H9 (cell line): ENCODE measurements around the gene NACA. TPM values are rescaled to one million over a fixed set of nuclear protein-coding genes. Genes with fewer than 3 reads are reported as not detected.

Experiments used
- DNase-seq: peaks from one replicate; pipeline ENCODE4 v3.0.0-alpha.2; 2017
- H2AFZ ChIP-seq: one replicate; pipeline ENCODE4 v1.6.1; 2013; ENCODE audit warnings: mild to moderate bottlenecking, low read length, control low read depth, moderate library complexity
- H2AK5ac ChIP-seq: 2 replicates; pipeline ENCODE4 v1.6.1; 2013; ENCODE audit warnings: low read length, control low read depth, mixed read lengths; ENCODE audit not compliant: insufficient read length
- H2BK120ac ChIP-seq: one replicate; pipeline ENCODE4 v1.6.1; 2013; ENCODE audit warnings: low read depth, mild to moderate bottlenecking, low read length, control low read depth, inconsistent platforms; ENCODE audit not compliant: poor library complexity, severe bottlenecking
- H2BK12ac ChIP-seq: 2 replicates; pipeline ENCODE4 v1.6.1; 2013; ENCODE audit warnings: low read length, control low read depth, mixed read lengths, low read depth; ENCODE audit not compliant: insufficient read length
- H2BK15ac ChIP-seq: 2 replicates; pipeline ENCODE4 v1.6.1; 2013; ENCODE audit warnings: low read depth, low read length, control low read depth
- H2BK20ac ChIP-seq: one replicate; pipeline ENCODE4 v1.6.1; 2013; ENCODE audit warnings: low read depth, mild to moderate bottlenecking, low read length, control low read depth, inconsistent platforms; ENCODE audit not compliant: poor library complexity, severe bottlenecking
- H2BK5ac ChIP-seq: 2 replicates; pipeline ENCODE4 v1.6.1; 2013; ENCODE audit warnings: low read length, control low read depth, mixed read lengths; ENCODE audit not compliant: insufficient read length
- H3K14ac ChIP-seq: 2 replicates; pipeline ENCODE4 v1.6.1; 2013; ENCODE audit warnings: low read length, control low read depth; ENCODE audit not compliant: insufficient read depth
- H3K18ac ChIP-seq: 2 replicates; pipeline ENCODE4 v1.6.1; 2013; ENCODE audit warnings: low read depth, mild to moderate bottlenecking, mixed read lengths, low read length, control low read depth; ENCODE audit not compliant: insufficient read length
- H3K23ac ChIP-seq: 2 replicates; pipeline ENCODE4 v1.6.1; 2013; ENCODE audit warnings: low read length, control low read depth, mixed read lengths, low read depth; ENCODE audit not compliant: insufficient read length
- H3K23me2 ChIP-seq: 2 replicates; pipeline ENCODE4 v1.6.1; 2013; ENCODE audit warnings: low read depth, mild to moderate bottlenecking, mixed read lengths, low read length, control low read depth; ENCODE audit not compliant: insufficient read length, poor library complexity, severe bottlenecking
- H3K27ac ChIP-seq: 2 replicates; pipeline ENCODE4 v1.5.1; 2013; ENCODE audit warnings: low read length, control low read depth, mixed read lengths, low read depth; ENCODE audit not compliant: insufficient read length
- H3K27me3 ChIP-seq: 2 replicates; pipeline ENCODE4 v1.6.1; 2013; ENCODE audit warnings: low read length, control low read depth, inconsistent platforms; ENCODE audit not compliant: insufficient read depth
- H3K4ac ChIP-seq: 2 replicates; pipeline ENCODE4 v1.6.1; 2013; ENCODE audit warnings: low read depth, mild to moderate bottlenecking, control low read depth, inconsistent platforms, low read length, moderate library complexity
- H3K4me1 ChIP-seq: 2 replicates; pipeline ENCODE4 v1.6.1; 2013; ENCODE audit warnings: low read length, control low read depth, inconsistent platforms; ENCODE audit not compliant: insufficient read depth
- H3K4me2 ChIP-seq: 2 replicates; pipeline ENCODE4 v1.6.1; 2013; ENCODE audit warnings: low read length, control low read depth, mixed read lengths; ENCODE audit not compliant: insufficient read length, insufficient read depth
- H3K56ac ChIP-seq: 2 replicates; pipeline ENCODE4 v1.6.1; 2013; ENCODE audit warnings: low read depth, mild to moderate bottlenecking, mixed read lengths, low read length, control low read depth; ENCODE audit not compliant: insufficient read length
- H3K79me1 ChIP-seq: 2 replicates; pipeline ENCODE4 v1.6.1; 2013; ENCODE audit warnings: low read depth, mild to moderate bottlenecking, moderate library complexity, low read length, control low read depth, inconsistent platforms; ENCODE audit not compliant: insufficient read depth, poor library complexity, severe bottlenecking
- H3K79me2 ChIP-seq: 2 replicates; pipeline ENCODE4 v1.6.1; 2013; ENCODE audit warnings: low read length, control low read depth, inconsistent platforms; ENCODE audit not compliant: insufficient read depth
- H3K9ac ChIP-seq: 2 replicates; pipeline ENCODE4 v1.6.1; 2013; ENCODE audit warnings: low read length, control low read depth, mixed read lengths; ENCODE audit not compliant: insufficient read length; ENCODE audit errors: extremely low read depth
- H3K9me3 ChIP-seq: one replicate; pipeline ENCODE4 v1.6.1; 2013; ENCODE audit warnings: low read depth, low read length, inconsistent platforms; ENCODE audit not compliant: control insufficient read depth
- H3T11ph ChIP-seq: one replicate; pipeline ENCODE4 v1.6.1; 2013; ENCODE audit warnings: mild to moderate bottlenecking, low read length, control low read depth, inconsistent platforms
- H4K20me1 ChIP-seq: one replicate; pipeline ENCODE4 v1.6.1; 2013; ENCODE audit not compliant: control insufficient read depth, insufficient read length, insufficient read depth
- H4K5ac ChIP-seq: 2 replicates; pipeline ENCODE4 v1.6.1; 2013; ENCODE audit warnings: low read depth, mild to moderate bottlenecking, mixed read lengths, low read length, control low read depth; ENCODE audit not compliant: insufficient read length
- H4K8ac ChIP-seq: replicated peaks from 2 replicates; pipeline ENCODE4 v1.6.1; 2013; ENCODE audit warnings: low read length, control low read depth, mixed read lengths, low read depth; ENCODE audit not compliant: insufficient read length
- H4K91ac ChIP-seq: 2 replicates; pipeline ENCODE4 v1.6.1; 2013; ENCODE audit warnings: low read depth, mild to moderate bottlenecking, moderate library complexity, mixed read lengths, low read length, control low read depth; ENCODE audit not compliant: insufficient read length
- H3K27ac Mint-ChIP-seq, 3 experiments: 2 replicates in 2 of 3; 3 replicates in 1 of 3; pipeline ENCODE4 v1.8.0; 2020 to 2021; ENCODE audit warnings: mixed read lengths in 3 of 3, mild to moderate bottlenecking in 1 of 3, moderate library complexity in 1 of 3
- H3K27me3 Mint-ChIP-seq: 2 replicates; pipeline ENCODE4 v1.8.0; 2021; ENCODE audit warnings: low read depth, mild to moderate bottlenecking, moderate library complexity, mixed read lengths
- H3K36me3 Mint-ChIP-seq, 3 experiments: 2 replicates in 2 of 3; 3 replicates in 1 of 3; pipeline ENCODE4 v1.8.0; 2020 to 2021; ENCODE audit warnings: low read depth in 3 of 3, mixed read lengths in 3 of 3; ENCODE audit not compliant: insufficient read depth in 1 of 3
- H3K4me1 Mint-ChIP-seq, 2 experiments: 2 replicates each; pipeline ENCODE4 v1.8.0; 2020; ENCODE audit warnings: mixed read lengths in 2 of 2
- H3K4me3 Mint-ChIP-seq, 2 experiments: 2 replicates in 1 of 2; 3 replicates in 1 of 2; pipeline ENCODE4 v1.8.0; 2020 to 2021; ENCODE audit warnings: mild to moderate bottlenecking in 2 of 2, mixed read lengths in 2 of 2, moderate library complexity in 1 of 2
- H3K9me3 Mint-ChIP-seq, 2 experiments: 2 replicates in 1 of 2; 3 replicates in 1 of 2; pipeline ENCODE4 v1.8.0; 2020; ENCODE audit warnings: mild to moderate bottlenecking in 2 of 2, mixed read lengths in 2 of 2, moderate library complexity in 1 of 2
- WGBS: extraction: QIAGEN DNeasy Blood & Tissue Kit; methylation state at CpG from one replicate; pipeline ENCODE4 v1.1.7; 2013; ENCODE audit warnings: missing lambda C conversion rate, low lambda C conversion rate, mixed read lengths; ENCODE audit not compliant: insufficient read length; ENCODE audit errors: extremely low coverage; 5-methylcytosine and 5-hydroxymethylcytosine counted together
- total RNA-seq: library from RNA; stranded (reverse); gene quantifications from 2 replicates; pipeline ENCODE4 v1.2.1, GENCODE V29; 2021
- TF ChIP-seq, protein P1 (sequence below): fragments of 200-600 bp; sonication (generic); conservative IDR thresholded peaks from 3 replicates; pipeline ENCODE4 v1.8.0; 2021; ENCODE audit warnings: antibody characterized with exemption, mild to moderate bottlenecking

NACA gene
- total RNA-seq, 1 experiment from 2014 or later: 1,204 TPM

DNA sequence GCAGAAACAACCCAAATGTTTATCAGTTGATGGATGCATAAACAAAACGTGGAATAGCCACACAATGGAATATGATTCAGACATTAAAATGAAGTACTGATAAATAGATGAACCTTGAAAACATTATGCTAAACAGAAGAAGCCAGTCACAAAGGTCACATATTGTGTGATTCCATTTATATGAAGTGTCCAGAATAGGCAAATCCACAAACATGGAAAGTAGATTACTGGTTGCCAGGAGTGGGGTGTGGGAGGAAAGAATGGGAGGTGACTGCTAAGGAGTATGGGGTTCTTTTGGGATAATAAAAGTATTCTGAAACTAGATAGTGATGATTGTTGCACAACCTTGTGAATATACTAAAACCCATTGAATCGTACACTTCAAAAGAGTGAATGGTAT lies 36.7 kb upstream of the NACA start:
- H3K23ac ChIP-seq: no peak overlapping the region
- no peaks in the 10 kb centered on the region for H4K20me1 ChIP-seq
- DNase-seq: no peak
- no peak overlapping the region for H3K9ac ChIP-seq
- no peak overlapping the region for H4K8ac ChIP-seq
- peaks cover 2% of the 10 kb centered on the region; the same call in 1 of the 2 replicates for H3K4me1 ChIP-seq
- H3K27ac Mint-ChIP-seq: no peak overlapping the region
- peaks cover 15 to 23% of the 10 kb centered on the region in 2 experiments for H3K4me1 Mint-ChIP-seq
- no CpG with 5 or more reads among the region's 2 CpGs for WGBS
- no peak overlapping the region for H3K56ac ChIP-seq
- no peaks in the 10 kb centered on the region for H3K27me3 ChIP-seq
- peaks cover 3 to 8% (median 6%) of the 10 kb centered on the region in 3 experiments; a peak in 5 of 7 replicates for H3K36me3 Mint-ChIP-seq
- no peaks in the 10 kb centered on the region for H3K79me1 ChIP-seq
- no peak overlapping the region for H2AK5ac ChIP-seq
- no peaks in the 10 kb centered on the region for H3K27me3 Mint-ChIP-seq
- no peak overlapping the region for H3K4ac ChIP-seq
- H3K27ac ChIP-seq: no peak overlapping the region
- no peak overlapping the region for H4K5ac ChIP-seq
- no peak overlapping the region for H3T11ph ChIP-seq
- no peak overlapping the region for H2BK120ac ChIP-seq
- no peaks in the 10 kb centered on the region for H3K23me2 ChIP-seq
- peaks cover 7 to 8% of the 10 kb centered on the region in 2 experiments for H3K9me3 Mint-ChIP-seq
- no peak overlapping the region for H2BK5ac ChIP-seq
- no peak overlapping the region for H2BK12ac ChIP-seq
- H4K91ac ChIP-seq: no peak overlapping the region
- no peaks in the 10 kb centered on the region for H3K9me3 ChIP-seq
- H3K4me3 Mint-ChIP-seq: no peak overlapping the region
- no peaks in the 10 kb centered on the region for H3K79me2 ChIP-seq
- H2BK15ac ChIP-seq: no peak overlapping the region
- H2AFZ ChIP-seq: no peak overlapping the region
- H3K18ac ChIP-seq: no peak overlapping the region
- TF ChIP-seq, protein P1, sequence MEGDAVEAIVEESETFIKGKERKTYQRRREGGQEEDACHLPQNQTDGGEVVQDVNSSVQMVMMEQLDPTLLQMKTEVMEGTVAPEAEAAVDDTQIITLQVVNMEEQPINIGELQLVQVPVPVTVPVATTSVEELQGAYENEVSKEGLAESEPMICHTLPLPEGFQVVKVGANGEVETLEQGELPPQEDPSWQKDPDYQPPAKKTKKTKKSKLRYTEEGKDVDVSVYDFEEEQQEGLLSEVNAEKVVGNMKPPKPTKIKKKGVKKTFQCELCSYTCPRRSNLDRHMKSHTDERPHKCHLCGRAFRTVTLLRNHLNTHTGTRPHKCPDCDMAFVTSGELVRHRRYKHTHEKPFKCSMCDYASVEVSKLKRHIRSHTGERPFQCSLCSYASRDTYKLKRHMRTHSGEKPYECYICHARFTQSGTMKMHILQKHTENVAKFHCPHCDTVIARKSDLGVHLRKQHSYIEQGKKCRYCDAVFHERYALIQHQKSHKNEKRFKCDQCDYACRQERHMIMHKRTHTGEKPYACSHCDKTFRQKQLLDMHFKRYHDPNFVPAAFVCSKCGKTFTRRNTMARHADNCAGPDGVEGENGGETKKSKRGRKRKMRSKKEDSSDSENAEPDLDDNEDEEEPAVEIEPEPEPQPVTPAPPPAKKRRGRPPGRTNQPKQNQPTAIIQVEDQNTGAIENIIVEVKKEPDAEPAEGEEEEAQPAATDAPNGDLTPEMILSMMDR: no peak
- no peak overlapping the region for H3K4me2 ChIP-seq
- no peak overlapping the region for H3K14ac ChIP-seq
- H2BK20ac ChIP-seq: no peak overlapping the region
